GM12875 (cell line): ENCODE data around the gene ATG9B.
A peak's percentile ranks its signal among the peaks of the same experiment; 100 is the strongest.

Experiments
- H3K4me3 ChIP-seq: one replicate; pipeline ENCODE4 v1.5.1; 2011; ENCODE audit warnings: low read depth, low read length, control low read depth
- CTCF ChIP-seq: IDR thresholded peaks from 2 replicates; pipeline ENCODE4 v1.5.1; 2011; ENCODE audit warnings: low read depth, mild to moderate bottlenecking, control low read depth, inconsistent platforms, low read length, moderate library complexity, borderline replicate concordance; ENCODE audit not compliant: insufficient read depth

The ATG9B gene

GRCh38 chr7:151018421-151019129, 5.7 kb downstream of the ATG9B start:
- TF ChIP-seq CTCF: no peak
- H3K4me3 ChIP-seq: no peak overlapping the region

GRCh38 chr7:151017953-151018420, 6.3 kb downstream of the ATG9B start:
- peak; percentile 98 for TF ChIP-seq CTCF
- H3K4me3 ChIP-seq: no peak overlapping the region

GRCh38 chr7:151017370-151017952, 6.8 kb downstream of the ATG9B start:
- no peak overlapping the region for H3K4me3 ChIP-seq
- no peak for TF ChIP-seq CTCF

GRCh38 chr7:151016942-151017341, 7.4 kb downstream of the ATG9B start:
- no peak for TF ChIP-seq CTCF
- no peak overlapping the region for H3K4me3 ChIP-seq

GRCh38 chr7:151016505-151016904, 7.8 kb downstream of the ATG9B start:
- no peak for TF ChIP-seq CTCF
- H3K4me3 ChIP-seq: no peak overlapping the region

- no peak for TF ChIP-seq CTCF
- no peak overlapping the region for H3K4me3 ChIP-seq
Measured at GRCh38 chr7:151015967-151016366, 8.3 kb downstream of the ATG9B start.

- no peak for TF ChIP-seq CTCF
- H3K4me3 ChIP-seq: no peak overlapping the region
Measured at GRCh38 chr7:151014950-151015349, 9.3 kb downstream of the ATG9B start.
